NOMO-1 treated with dmso at 0.1 percent for 144 hours (cell line): ENCODE data around the gene GPAT3.
"Not testable (repeated sequence)": the region's sequence is repeated elsewhere in the genome, so short reads cannot be mapped to it uniquely, and the experiment has no call there.

Experiments
- DNase-seq: peaks from one replicate; lab custom pipeline; 2025; ENCODE audit not compliant: unreplicated experiment; lab: John Stamatoyannopoulos, UW

GPAT3 gene

DNA sequence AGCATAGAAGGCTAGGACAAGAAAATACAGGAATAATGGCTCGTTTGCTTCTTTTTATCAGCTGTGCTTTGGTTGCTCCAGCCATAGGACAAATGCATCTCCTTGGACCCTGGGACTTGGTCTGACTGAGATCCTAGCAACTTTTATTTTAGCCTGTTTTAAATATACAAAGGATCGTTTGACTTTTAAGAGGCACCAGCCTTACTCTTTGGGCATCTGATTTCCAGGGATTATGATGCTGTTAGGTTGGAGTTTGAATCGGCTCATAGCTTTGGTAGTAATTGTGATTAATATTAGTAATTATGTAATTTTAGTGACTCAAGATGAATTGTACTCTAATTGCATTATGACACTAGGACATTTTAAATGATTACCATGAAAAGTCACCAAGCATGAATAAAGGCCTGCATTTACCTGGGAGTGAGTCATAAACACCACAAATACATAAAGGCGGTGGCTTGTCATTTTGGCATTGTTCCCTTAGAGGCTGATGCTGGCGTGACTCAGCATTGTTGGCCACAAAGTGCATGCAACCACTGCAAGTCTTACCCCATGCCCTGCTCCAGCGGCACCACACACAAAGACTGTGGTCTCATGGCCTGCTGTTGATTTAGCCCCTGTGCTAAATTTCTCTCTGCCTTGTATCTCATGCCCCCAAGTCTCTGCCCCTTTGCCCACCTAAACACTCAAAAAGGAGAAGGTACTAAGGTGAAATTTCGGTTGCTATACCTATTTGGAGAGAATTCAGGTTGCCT, 12.4 kb downstream of the GPAT3 start:
- peak; percentile 60 for DNase-seq

DNA sequence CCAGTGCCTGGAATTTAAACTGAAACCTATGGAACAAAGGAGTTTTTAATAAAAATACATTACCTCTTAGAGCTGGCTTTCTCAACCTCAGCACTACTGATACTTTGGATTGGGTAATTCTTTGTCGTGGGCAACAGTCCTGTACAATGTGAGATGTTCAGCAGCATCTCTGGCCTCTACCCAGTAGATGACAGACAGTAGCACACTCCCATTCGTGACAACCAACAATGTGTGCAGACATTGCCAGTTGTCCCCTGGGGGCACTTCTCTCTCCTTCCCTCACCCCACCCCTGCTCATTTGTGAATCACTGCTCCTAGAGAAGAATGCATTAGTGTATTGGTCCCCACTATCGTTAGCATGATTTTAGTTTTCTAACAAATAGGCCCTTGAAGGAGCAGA, 16.2 kb downstream of the GPAT3 start:
- no peak for DNase-seq

DNA sequence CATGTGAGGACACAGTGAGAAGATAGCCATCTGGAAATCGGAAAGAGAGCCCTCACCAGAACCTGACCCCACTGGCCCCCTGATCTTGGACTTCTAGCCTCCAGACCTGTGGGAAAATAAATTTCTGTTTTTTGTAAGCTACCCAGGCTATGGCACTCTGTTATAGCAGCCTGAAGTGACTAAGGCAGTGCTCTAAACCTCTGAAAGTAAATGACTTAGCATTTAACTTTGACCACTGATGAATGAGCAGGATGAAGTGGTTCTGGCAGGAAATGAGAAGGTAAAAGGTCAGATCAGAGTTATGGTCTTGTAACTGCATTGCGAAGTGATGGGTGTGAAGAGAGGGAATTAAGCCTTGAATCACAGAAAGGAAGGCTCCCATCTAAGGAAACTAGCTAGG, 17.0 kb downstream of the GPAT3 start:
- peak; percentile 52 for DNase-seq

DNA sequence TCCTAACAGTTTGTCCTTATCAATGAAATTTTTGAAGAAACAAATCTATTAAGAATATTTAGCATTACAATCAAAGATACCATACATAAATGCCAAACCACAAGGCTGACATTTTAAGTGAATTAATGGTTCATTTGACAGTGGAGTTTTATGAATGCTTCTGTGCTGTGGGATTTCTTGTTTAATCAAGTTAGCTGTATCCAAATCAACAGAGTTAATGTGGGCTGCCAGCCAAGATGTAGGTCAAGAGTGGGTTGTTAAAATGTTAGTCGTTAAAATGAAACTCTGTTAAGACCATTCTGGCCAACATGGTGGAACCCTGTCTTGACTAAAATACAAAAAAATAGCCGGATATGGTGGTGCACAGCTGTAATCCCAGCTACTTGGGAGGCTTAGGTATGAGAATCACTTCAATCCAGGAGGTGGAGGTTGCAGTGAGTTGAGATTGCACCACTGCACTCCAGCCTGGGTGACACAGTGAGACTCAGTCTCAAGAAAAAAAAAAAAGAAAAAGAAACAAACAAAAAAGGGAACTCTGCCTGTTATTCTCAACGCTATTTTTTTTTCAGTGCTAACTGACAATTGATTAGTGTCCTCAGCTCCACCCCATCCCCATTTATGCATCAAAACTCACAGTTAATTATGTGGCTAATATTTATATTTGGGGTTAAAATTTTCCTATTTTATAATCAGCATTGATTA, 20.2 kb downstream of the GPAT3 start:
- peak; percentile 6 for DNase-seq

DNA sequence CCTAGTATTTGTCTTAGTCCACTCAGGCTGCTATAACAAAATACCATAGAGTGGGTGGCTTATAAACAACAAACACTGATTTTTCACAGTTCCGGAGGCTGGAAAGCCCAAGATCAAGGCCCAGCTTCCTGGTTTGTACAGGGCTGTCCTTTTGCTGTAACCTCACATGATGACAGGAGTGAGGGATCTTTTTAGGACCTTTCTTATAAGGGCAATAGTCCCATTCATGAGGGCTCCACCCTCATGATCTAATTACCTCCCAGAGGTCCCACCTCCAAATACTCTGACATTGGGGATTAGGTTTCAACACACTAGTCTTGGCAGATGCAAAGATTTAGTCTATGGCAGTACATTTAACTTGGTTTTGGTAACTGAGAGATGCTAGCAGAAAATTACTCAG, 20.9 kb downstream of the GPAT3 start:
- no peak for DNase-seq

DNA sequence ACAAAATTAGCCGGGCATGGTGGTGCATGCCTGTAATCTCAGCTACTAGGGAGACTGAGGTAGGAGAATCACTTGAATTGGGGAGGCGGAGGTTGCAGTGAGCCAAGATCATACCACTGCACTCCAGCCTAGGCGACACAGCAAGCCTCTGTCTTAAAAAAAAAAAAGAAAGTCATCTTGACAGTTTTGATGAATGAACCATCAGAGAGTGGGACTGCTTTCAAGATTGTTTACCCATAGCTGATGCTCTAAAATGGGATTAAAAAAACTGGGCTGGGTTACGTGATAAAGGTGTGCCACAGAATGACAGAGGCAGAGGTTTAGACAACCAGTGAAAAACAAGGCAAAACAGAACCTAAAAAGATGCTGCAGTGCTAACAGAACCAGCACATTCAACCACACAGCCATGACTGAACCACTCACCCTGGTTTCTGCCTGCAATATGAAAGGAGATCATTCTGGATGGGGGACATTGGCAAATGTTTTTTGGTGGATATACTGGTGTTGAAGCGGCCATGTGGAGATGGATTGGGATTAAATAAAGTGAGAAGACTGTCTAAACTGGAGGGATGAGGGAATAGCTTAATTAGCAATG, 22.2 kb downstream of the GPAT3 start:
- no peak for DNase-seq

DNA sequence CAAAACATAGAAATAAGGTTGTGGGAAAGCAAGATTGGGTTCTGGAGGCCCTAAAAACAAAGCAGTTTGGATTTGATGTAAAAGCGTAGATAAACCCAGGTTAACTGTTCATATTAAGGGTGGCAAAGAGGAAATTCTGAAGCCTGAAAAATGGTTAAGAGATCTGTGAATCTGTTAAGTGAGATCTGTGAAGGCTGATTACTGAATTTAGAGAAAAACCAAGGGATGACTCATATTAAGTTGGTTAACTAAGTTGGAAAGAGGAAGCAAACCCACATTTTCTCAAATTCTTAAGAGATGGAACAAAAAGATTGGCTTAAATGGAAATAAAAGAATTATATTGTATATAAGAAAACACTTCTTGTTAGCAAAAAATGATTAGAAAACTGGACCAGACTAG, 22.8 kb downstream of the GPAT3 start:
- DNase-seq = peak; percentile 16

DNA sequence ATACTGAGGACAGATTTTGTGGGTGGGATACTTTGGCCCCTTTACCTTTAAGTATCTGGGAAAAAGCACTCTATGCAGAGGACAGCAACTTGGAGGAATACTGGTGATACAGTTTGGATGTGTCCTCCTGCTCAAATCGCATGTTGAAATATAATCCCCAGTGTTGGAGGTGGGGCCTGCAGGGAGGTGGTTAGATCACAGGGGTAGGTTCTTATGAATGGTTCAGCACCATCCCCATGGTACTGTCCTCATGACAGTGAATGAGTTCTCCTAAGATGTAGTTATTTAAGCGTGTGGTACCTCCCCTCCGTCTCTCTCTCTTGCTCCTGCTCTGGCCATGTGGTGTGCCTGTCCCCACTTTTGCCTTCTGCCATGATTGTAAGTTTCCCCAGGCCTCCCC, 24.6 kb downstream of the GPAT3 start:
- DNase-seq = no peak

DNA sequence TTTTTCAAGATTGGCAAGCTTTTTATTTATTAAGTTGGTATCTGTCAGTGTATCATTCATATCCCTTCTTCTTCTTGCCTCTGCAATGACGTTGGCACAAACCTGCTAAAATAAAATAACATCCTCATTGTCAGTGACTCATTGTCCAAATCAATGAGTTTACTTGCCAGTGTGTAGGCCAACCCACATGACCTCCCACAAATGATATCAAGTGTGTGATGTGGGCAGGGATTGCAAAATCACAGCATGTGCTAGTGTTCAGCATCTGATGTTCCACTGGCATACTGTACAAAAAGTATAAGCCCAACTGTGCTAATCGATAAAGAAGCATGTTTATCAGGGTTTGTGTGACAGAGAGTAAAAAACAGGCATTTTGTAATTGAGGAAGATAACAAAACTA, 25.5 kb downstream of the GPAT3 start:
- peak; percentile 49 for DNase-seq

DNA sequence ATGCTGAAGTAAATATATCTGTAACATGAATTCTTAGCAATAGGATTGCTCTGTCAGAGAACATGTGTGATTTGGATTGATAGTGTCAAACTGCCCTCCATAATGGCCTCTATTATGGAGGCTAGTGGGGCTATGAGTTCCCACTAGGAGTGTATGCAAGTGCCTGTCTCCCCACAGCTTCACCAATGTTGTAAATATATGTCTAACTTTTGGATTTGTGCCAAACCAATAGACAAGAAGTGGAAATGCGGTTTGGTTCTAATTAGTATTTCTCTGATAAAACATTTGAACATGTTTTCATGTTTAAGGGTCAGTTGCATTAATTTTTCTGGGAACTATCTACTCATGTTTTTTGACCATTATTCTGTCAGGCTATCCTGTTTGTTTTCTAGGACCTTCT, 28.1 kb downstream of the GPAT3 start:
- no peak for DNase-seq

DNA sequence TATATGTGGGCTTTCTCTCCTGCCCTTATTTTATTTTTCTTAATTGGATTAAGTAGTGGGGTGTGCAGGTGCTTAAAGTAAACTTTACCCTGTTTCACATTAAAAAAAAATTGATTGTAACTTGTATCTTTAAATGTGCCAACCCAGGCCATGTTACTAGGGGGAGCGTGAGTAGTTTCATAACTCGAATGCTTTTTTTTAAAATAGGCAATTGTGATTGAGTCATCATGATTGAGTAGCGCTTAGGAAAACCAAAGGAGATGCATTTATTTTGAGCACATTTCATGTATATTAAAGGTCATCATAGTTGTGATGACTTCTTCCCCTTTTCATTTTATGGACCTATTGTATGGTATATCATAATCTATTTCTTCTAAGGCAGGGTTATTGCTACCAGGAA, 32.2 kb downstream of the GPAT3 start:
- peak; percentile 50 for DNase-seq

DNA sequence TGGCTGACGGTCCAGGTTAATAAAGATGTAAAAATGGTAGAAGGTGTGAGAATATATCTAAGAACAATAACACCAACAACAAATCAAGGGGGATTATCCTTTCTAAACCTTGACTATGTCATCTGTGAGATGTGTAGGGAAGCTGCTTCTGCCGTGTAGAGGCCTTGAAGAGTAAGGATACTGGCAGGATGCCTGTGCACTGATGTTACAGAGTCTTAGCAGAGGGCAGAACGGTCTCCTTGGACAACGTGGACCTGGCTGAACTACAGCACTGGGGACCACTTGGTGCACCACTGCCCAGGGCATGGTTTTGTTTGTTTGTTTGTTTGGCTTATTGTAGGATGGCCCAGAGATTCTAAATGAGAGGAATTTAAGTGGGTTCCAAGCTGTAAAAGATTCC, 33.5 kb downstream of the GPAT3 start:
- no peak for DNase-seq

DNA sequence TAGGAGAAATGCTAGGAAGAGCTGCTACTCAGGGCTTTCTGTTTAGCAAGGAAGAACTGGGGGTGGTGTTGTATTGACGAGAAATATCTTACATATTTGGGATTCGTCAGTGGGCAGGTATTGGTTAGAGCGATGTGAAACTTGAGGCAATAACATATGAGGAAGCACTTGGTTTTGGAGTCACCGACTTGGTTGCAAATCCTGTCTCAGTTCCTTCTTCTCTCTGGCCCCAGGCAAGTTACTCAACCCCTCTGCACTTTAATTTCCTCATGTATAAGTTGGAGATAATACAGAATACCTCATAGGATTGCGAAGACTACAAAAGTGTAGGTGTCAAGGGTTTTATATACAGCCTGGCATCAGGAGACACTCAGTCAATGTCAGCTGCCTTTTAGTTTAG, 34.1 kb downstream of the GPAT3 start:
- peak; percentile 99 for DNase-seq

DNA sequence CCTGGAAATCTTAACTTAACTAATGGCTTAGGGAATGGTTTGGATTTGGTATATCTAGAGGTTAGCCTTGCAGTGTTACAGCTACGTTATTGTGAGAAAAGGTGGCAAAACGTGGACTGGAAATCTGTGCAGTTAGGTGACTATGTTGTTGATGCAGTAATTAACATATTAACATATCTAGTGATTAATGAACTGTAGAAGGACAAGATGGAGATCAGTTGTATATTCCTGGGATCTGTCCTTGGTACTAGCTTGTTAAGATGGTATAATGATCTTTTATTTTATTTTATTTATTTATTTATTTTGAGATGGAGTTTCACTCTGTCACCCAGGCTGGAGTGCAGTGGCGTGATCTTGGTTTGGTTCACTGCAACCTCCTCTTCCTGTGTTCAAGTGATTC, 36.9 kb downstream of the GPAT3 start:
- DNase-seq = no peak

DNA sequence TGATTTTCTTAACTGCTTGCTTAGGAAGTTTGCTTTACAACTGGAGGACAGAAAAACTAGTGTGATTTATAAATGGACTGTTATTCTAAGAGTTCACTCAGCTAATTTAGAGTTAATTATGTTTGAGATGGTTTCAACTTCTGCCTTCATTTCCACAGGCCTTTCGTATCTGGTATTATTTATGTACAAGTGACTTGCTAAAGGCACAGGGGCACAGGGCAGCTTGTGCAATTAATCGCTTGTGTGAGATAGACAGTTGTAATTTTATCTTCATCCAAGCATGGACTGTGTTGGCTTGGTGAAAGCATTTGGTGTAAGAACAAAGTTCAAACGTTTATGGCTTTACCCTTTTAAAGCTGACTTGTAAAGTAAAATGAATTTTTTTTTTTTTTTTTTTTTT, 38.3 kb downstream of the GPAT3 start:
- peak; percentile 63 for DNase-seq

DNA sequence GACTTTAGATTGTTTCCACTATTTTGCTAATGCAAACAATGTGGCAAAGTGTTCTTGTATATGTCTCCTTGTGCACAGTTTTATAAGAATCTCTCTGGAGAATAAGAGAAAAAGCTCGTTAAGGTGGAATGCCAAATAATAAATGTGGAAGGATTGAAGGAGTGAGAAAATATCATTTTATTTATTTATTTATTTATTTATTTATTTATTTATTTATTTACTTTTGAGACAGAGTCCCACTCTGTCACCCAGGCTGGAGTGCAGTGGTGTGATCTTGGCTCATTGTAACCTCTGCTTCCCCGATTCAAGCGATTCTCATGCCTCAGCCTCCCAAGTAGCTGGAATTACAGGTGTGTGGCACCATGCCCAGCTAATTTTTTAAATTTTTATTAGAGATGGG, 40.3 kb downstream of the GPAT3 start:
- not testable (repeated sequence) for DNase-seq

DNA sequence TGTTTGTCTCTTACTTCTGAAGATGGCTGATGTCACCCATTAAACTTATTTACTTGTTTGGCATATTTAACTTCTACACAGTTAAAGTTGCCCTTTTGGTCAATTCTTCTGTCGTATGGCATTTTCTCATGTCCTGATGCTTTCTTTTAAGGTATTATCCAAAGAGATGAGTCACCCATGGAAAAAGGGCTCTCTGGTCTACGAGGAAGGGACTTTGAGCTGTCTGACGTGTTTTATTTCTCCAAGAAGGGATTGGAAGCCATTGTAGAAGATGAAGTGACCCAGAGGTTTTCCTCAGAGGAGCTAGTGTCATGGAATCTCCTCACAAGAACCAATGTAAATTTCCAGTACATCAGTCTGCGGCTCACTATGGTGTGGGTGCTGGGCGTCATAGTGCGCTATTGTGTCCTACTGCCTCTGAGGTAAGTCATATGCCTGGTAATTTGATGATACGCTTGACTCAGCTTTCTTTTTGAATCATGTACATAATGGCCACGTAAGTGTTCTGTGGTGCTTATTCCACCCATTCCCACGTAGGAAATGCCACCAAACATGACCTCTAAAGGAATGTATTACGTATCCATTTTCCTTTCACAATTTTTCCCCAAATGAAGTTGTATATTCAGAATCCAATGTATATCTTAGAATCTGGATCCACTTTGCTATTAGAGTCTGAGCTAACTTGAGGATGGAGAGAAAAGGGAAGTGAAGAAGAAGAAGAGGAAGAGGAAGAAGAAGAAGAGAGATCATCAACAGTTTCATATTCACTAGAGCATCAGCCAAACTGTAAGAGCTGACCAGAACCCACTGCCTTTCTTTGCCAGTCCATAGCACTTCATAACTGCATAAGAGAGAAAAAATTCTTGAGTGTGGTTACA, 45.7 kb downstream of the GPAT3 start:
- DNase-seq = peak; percentile 59

DNA sequence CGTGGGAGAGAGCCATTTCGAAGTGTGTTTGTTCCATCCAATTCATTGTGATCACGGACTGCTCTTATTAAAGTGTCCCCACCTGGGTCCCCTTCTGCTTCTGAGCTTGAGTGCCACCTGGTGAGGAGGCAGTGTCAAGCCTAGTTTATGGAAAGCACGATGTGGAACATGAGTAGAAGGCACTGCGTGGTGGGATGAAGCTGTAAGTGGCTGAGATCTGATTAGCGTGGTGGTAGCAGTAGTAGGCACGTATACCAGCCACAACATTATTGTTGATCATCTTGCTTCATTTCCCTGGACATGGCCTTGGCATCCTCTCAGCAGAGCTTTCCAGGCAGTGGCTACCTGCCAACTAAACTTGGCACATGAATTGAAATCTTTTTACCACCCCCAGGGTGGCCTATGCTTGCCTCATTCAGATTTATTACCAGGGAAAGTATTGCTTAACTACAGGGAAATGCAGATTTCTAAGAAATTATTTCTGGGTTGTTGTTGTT, 46.4 kb downstream of the GPAT3 start:
- DNase-seq = no peak

DNA sequence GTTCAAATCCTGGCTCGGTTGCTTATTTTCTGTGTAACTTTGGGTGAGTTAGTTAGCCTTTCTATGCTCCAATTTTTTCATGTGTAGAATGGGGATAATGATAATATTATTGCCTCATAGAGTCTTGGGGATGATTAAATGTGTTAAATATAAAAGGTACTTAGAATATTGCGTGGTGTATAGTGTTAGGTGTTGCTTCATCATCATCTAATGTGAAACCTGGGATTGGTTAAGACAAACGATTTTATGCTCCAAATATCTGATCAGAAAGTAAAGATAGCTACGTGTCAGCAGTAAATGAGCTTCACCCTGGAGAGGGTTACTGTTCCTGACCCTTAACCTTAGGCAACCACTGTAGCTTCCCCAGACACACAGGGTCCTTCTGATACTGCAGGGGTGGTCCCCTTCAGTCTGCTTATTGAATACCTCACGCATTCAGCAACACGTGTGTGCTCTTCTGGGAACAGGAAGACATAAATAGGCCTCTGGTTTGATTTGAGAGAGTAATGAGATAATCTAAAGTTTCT, 50.1 kb downstream of the GPAT3 start:
- DNase-seq = no peak

DNA sequence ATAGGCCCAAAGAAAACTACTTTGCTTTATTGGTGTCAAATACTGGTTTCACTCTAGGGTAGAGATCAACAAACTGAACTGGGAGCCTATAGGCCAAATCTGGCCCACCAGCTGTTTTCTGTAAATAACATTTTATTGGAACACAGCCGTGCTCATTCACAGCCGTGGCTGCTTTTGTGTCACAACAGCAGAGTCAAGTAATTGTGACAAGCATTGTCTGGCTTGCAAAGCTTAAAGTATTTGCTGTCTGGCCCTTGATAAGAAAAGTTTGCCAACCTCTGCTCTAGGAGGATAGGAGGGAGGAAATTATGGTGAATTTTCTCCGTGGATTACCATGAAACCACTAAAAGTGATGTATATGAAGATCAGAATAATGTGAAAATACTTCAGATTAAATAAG, 53.4 kb downstream of the GPAT3 start:
- no peak for DNase-seq

DNA sequence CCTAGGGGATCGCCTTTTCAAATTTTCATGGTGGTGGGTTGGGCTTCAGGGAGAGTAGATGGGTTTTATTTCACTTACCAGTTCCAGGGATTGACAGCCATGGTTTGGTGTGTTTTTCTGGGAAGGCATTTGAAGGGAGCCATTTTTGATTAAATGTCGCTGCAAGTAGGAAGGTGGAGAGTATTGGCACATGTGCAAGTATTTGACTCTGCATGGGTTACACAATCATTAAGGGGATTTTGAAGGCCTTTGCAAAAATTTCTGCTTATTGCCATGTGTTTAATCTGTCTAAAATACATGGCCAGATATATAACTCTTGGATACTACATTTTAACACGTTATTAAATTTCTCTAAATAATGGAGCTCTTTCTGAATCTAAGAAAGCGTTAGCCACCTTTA, 55.1 kb downstream of the GPAT3 start:
- DNase-seq = no peak
